Osteoblast (primary cell): ENCODE measurements around the gene TBC1D7. TPM values are rescaled to one million over a fixed set of nuclear protein-coding genes. Genes with fewer than 3 reads are reported as not detected.

Experiments
- DNase-seq: peaks from one replicate; pipeline ENCODE4 v3.0.0; 2011; ENCODE audit warnings: low spot score, mixed read lengths; ENCODE audit not compliant: insufficient read length; ENCODE audit errors: missing footprints
- H2AFZ ChIP-seq: 2 replicates; pipeline ENCODE4 v1.6.0; 2011; ENCODE audit warnings: mild to moderate bottlenecking, low read length
- H3K27ac ChIP-seq: 2 replicates; pipeline ENCODE4 v1.5.1; 2011; ENCODE audit warnings: mild to moderate bottlenecking, low read depth, low read length, moderate library complexity
- H3K27me3 ChIP-seq: 2 replicates; pipeline ENCODE4 v1.6.0; 2012; ENCODE audit warnings: mild to moderate bottlenecking, control low read depth, inconsistent platforms, low read length, moderate library complexity; ENCODE audit not compliant: insufficient read depth
- H3K36me3 ChIP-seq: 2 replicates; pipeline ENCODE4 v1.5.1; 2011; ENCODE audit warnings: mild to moderate bottlenecking, low read length, control low read depth, moderate library complexity; ENCODE audit not compliant: insufficient read depth
- H3K4me1 ChIP-seq: 2 replicates; pipeline ENCODE4 v1.5.1; 2011; ENCODE audit warnings: mild to moderate bottlenecking, low read length, control low read depth, moderate library complexity; ENCODE audit not compliant: insufficient read depth
- H3K4me2 ChIP-seq: 2 replicates; pipeline ENCODE4 v1.6.0; 2011; ENCODE audit warnings: mild to moderate bottlenecking, low read length; ENCODE audit not compliant: insufficient read depth
- H3K4me3 ChIP-seq: fragments of 200-600 bp; sonication (generic); 3 replicates; pipeline ENCODE4 v1.5.1; 2012; ENCODE audit warnings: mild to moderate bottlenecking, low read length, inconsistent platforms; ENCODE audit not compliant: insufficient read depth
- H3K79me2 ChIP-seq: 2 replicates; pipeline ENCODE4 v1.6.0; 2012; ENCODE audit warnings: mild to moderate bottlenecking, low read length, control low read depth, inconsistent platforms; ENCODE audit not compliant: insufficient read depth
- H3K9me3 ChIP-seq: 2 replicates; pipeline ENCODE4 v1.5.1; 2011; ENCODE audit warnings: low read depth, low read length, control low read depth
- H4K20me1 ChIP-seq: 2 replicates; pipeline ENCODE4 v1.6.0; 2012; ENCODE audit warnings: mild to moderate bottlenecking, low read length, control low read depth; ENCODE audit not compliant: insufficient read depth
- CTCF ChIP-seq: IDR thresholded peaks from 2 replicates; pipeline ENCODE4 v1.5.1; 2011; ENCODE audit warnings: mild to moderate bottlenecking, low read depth, low read length, moderate library complexity; ENCODE audit errors: extremely low read depth
- total RNA-seq: library from RNA; depleted of rRNA; stranded (reverse); fragments of >200 nt; gene quantifications from 2 replicates; pipeline ENCODE4 v1.2.3, GENCODE V29; 2012

Gene TBC1D7
- total RNA-seq, 1 donor = 18.8 TPM

- TF ChIP-seq CTCF = no peak
- no peak overlapping the region for H3K27ac ChIP-seq
- H3K79me2 ChIP-seq = no peaks in the 10 kb centered on the region
- no peak overlapping the region for H3K4me2 ChIP-seq
- H3K36me3 ChIP-seq = no peaks in the 10 kb centered on the region
- H2AFZ ChIP-seq = no peak overlapping the region
- H3K27me3 ChIP-seq = no peaks in the 10 kb centered on the region
- H3K9me3 ChIP-seq = no peaks in the 10 kb centered on the region
- no peak for DNase-seq
- no peak overlapping the region for H3K4me3 ChIP-seq
- peaks cover 5% of the 10 kb centered on the region for H3K4me1 ChIP-seq
- no peaks in the 10 kb centered on the region for H4K20me1 ChIP-seq
Measured at GRCh38 chr6:13360671-13361540, 32.6 kb upstream of the TBC1D7 start.

- Histone ChIP-seq H4K20me1 (no peaks in the 10 kb centered on the region), H3K36me3 (no peaks in the 10 kb centered on the region), H3K79me2 (no peaks in the 10 kb centered on the region), H2AFZ (no peak overlapping the region), H3K9me3 (no peaks in the 10 kb centered on the region), H3K4me3 (no peak overlapping the region), H3K4me1 (peaks cover 21% of the 10 kb centered on the region), H3K27ac (no peak overlapping the region), H3K27me3 (no peaks in the 10 kb centered on the region), H3K4me2 (no peak overlapping the region)
- no peak for TF ChIP-seq CTCF
- DNase-seq = no peak
Measured at GRCh38 chr6:13359287-13359686, 30.9 kb upstream of the TBC1D7 start.

GRCh38 chr6:13358511-13358910 lies 30.2 kb upstream of the TBC1D7 start:
- H3K79me2 ChIP-seq = no peaks in the 10 kb centered on the region
- peaks cover 23% of the 10 kb centered on the region for H3K4me1 ChIP-seq
- no peak for TF ChIP-seq CTCF
- H3K9me3 ChIP-seq = no peaks in the 10 kb centered on the region
- H3K36me3 ChIP-seq = no peaks in the 10 kb centered on the region
- no peak overlapping the region for H3K4me2 ChIP-seq
- DNase-seq = no peak
- H3K4me3 ChIP-seq = no peak overlapping the region
- H3K27ac ChIP-seq = no peak overlapping the region
- no peaks in the 10 kb centered on the region for H3K27me3 ChIP-seq
- H2AFZ ChIP-seq = no peak overlapping the region
- no peaks in the 10 kb centered on the region for H4K20me1 ChIP-seq

- Histone ChIP-seq H3K27ac (no peak overlapping the region), H3K4me1 (peaks cover 23% of the 10 kb centered on the region), H4K20me1 (no peaks in the 10 kb centered on the region), H2AFZ (no peak overlapping the region), H3K4me2 (no peak overlapping the region), H3K27me3 (no peaks in the 10 kb centered on the region), H3K36me3 (no peaks in the 10 kb centered on the region), H3K79me2 (no peaks in the 10 kb centered on the region), H3K4me3 (no peak overlapping the region), H3K9me3 (no peaks in the 10 kb centered on the region)
- DNase-seq = peak; percentile 81
- no peak for TF ChIP-seq CTCF
Measured at GRCh38 chr6:13357551-13358075, 29.3 kb upstream of the TBC1D7 start.
